Activated T-helper 17 cell treated with anti-CD3 and anti-CD28 coated beads, Interleukin-2, amount 50 U/mL, for 72 hours (primary cell): ENCODE results near the gene EGFLAM. TPM values are rescaled to one million over a fixed set of nuclear protein-coding genes. Genes with fewer than 3 reads are reported as not detected.

Experiments used
- ATAC-seq: fragments of 150-1000 bp; cut with Tn5 transposase; replicated peaks from 2 replicates; pipeline ENCODE4 v1.10.0; 2021; ENCODE audit warnings: mild to moderate bottlenecking, moderate library complexity
- H3K27ac Mint-ChIP-seq: one replicate; pipeline ENCODE4 v1.8.0; 2022; ENCODE audit warnings: mixed read lengths
- H3K27me3 Mint-ChIP-seq: one replicate; pipeline ENCODE4 v1.8.0; 2022; ENCODE audit warnings: mixed read lengths
- H3K36me3 Mint-ChIP-seq: one replicate; pipeline ENCODE4 v1.8.0; 2022; ENCODE audit warnings: low read depth, mild to moderate bottlenecking, mixed read lengths
- H3K4me1 Mint-ChIP-seq: one replicate; pipeline ENCODE4 v1.8.0; 2022; ENCODE audit warnings: mixed read lengths
- H3K4me3 Mint-ChIP-seq: one replicate; pipeline ENCODE4 v1.8.0; 2022; ENCODE audit warnings: mild to moderate bottlenecking, mixed read lengths
- H3K9me3 Mint-ChIP-seq: one replicate; pipeline ENCODE4 v1.8.0; 2022; ENCODE audit warnings: mixed read lengths
- total RNA-seq, 2 donors: library from RNA; stranded (reverse); gene quantifications; one replicate each; pipeline ENCODE4 v1.2.3, GENCODE V29; 2022

The EGFLAM gene
- total RNA-seq, 2 donors from 2014 or later: not detected

- Mint-ChIP-seq H3K36me3 (no peaks in the 10 kb centered on the region), H3K27me3 (peaks cover 26% of the 10 kb centered on the region), H3K4me3 (no peak overlapping the region), H3K9me3 (no peaks in the 10 kb centered on the region), H3K4me1 (no peaks in the 10 kb centered on the region), H3K27ac (no peak overlapping the region)
- ATAC-seq: no peak
Measured at GRCh38 chr5:38442247-38442573, 183.9 kb downstream of the EGFLAM start.

- no peak for ATAC-seq
- no peak overlapping the region for H3K4me3 Mint-ChIP-seq
- no peaks in the 10 kb centered on the region for H3K36me3 Mint-ChIP-seq
- H3K9me3 Mint-ChIP-seq: no peaks in the 10 kb centered on the region
- no peak overlapping the region for H3K27ac Mint-ChIP-seq
- no peaks in the 10 kb centered on the region for H3K4me1 Mint-ChIP-seq
- H3K27me3 Mint-ChIP-seq: peaks cover 26% of the 10 kb centered on the region
Measured at GRCh38 chr5:38443390-38443789, 185.0 kb downstream of the EGFLAM start.

- no peak overlapping the region for H3K27ac Mint-ChIP-seq
- H3K9me3 Mint-ChIP-seq: no peaks in the 10 kb centered on the region
- H3K27me3 Mint-ChIP-seq: peaks cover 34% of the 10 kb centered on the region
- ATAC-seq: no peak
- H3K36me3 Mint-ChIP-seq: no peaks in the 10 kb centered on the region
- no peaks in the 10 kb centered on the region for H3K4me1 Mint-ChIP-seq
- H3K4me3 Mint-ChIP-seq: no peak overlapping the region
Measured at GRCh38 chr5:38445374-38446028, 187.1 kb downstream of the EGFLAM start.

- H3K27me3 Mint-ChIP-seq: peaks cover 39% of the 10 kb centered on the region
- H3K9me3 Mint-ChIP-seq: no peaks in the 10 kb centered on the region
- H3K4me3 Mint-ChIP-seq: no peak overlapping the region
- H3K36me3 Mint-ChIP-seq: no peaks in the 10 kb centered on the region
- no peak for ATAC-seq
- no peak overlapping the region for H3K27ac Mint-ChIP-seq
- no peaks in the 10 kb centered on the region for H3K4me1 Mint-ChIP-seq
Measured at GRCh38 chr5:38446029-38446522, 187.7 kb downstream of the EGFLAM start.

- H3K27me3 Mint-ChIP-seq: peaks cover 37% of the 10 kb centered on the region
- no peak overlapping the region for H3K4me3 Mint-ChIP-seq
- H3K27ac Mint-ChIP-seq: no peak overlapping the region
- H3K36me3 Mint-ChIP-seq: no peaks in the 10 kb centered on the region
- no peaks in the 10 kb centered on the region for H3K4me1 Mint-ChIP-seq
- ATAC-seq: no peak
- H3K9me3 Mint-ChIP-seq: no peaks in the 10 kb centered on the region
Measured at GRCh38 chr5:38447056-38447455, 188.7 kb downstream of the EGFLAM start.

GRCh38 chr5:38447786-38448185 lies 189.4 kb downstream of the EGFLAM start:
- Mint-ChIP-seq H3K27me3 (peaks cover 44% of the 10 kb centered on the region), H3K9me3 (no peaks in the 10 kb centered on the region), H3K4me1 (no peaks in the 10 kb centered on the region), H3K36me3 (no peaks in the 10 kb centered on the region), H3K27ac (no peak overlapping the region), H3K4me3 (no peak overlapping the region)
- ATAC-seq: no peak

- ATAC-seq: no peak
- Mint-ChIP-seq H3K4me1 (peaks cover 5% of the 10 kb centered on the region), H3K9me3 (no peaks in the 10 kb centered on the region), H3K36me3 (no peaks in the 10 kb centered on the region), H3K27ac (no peak overlapping the region), H3K27me3 (peaks cover 45% of the 10 kb centered on the region), H3K4me3 (no peak overlapping the region)
Measured at GRCh38 chr5:38448568-38449350, 190.4 kb downstream of the EGFLAM start.

GRCh38 chr5:38450627-38451026 lies 192.3 kb downstream of the EGFLAM start:
- H3K4me1 Mint-ChIP-seq: peaks cover 8% of the 10 kb centered on the region
- H3K27me3 Mint-ChIP-seq: peaks cover 49% of the 10 kb centered on the region
- no peak for ATAC-seq
- no peaks in the 10 kb centered on the region for H3K36me3 Mint-ChIP-seq
- H3K27ac Mint-ChIP-seq: no peak overlapping the region
- no peak overlapping the region for H3K4me3 Mint-ChIP-seq
- no peaks in the 10 kb centered on the region for H3K9me3 Mint-ChIP-seq

- no peak for ATAC-seq
- Mint-ChIP-seq H3K27ac (no peak overlapping the region), H3K4me1 (peaks cover 8% of the 10 kb centered on the region), H3K27me3 (peaks cover 52% of the 10 kb centered on the region), H3K9me3 (no peaks in the 10 kb centered on the region), H3K36me3 (no peaks in the 10 kb centered on the region), H3K4me3 (no peak overlapping the region)
Measured at GRCh38 chr5:38451074-38451725, 192.8 kb downstream of the EGFLAM start.

- H3K9me3 Mint-ChIP-seq: no peaks in the 10 kb centered on the region
- no peak for ATAC-seq
- H3K27ac Mint-ChIP-seq: no peak overlapping the region
- no peaks in the 10 kb centered on the region for H3K36me3 Mint-ChIP-seq
- H3K27me3 Mint-ChIP-seq: peaks cover 50% of the 10 kb centered on the region
- peaks cover 8% of the 10 kb centered on the region for H3K4me1 Mint-ChIP-seq
- no peak overlapping the region for H3K4me3 Mint-ChIP-seq
Measured at GRCh38 chr5:38452201-38452600, 193.8 kb downstream of the EGFLAM start.

- no peaks in the 10 kb centered on the region for H3K36me3 Mint-ChIP-seq
- peak; percentile 88 for ATAC-seq
- peaks cover 53% of the 10 kb centered on the region for H3K27me3 Mint-ChIP-seq
- peak overlapping the region; percentile 32 for H3K4me3 Mint-ChIP-seq
- peak overlapping the region; percentile 11 for H3K27ac Mint-ChIP-seq
- no peaks in the 10 kb centered on the region for H3K9me3 Mint-ChIP-seq
- peaks cover 8% of the 10 kb centered on the region for H3K4me1 Mint-ChIP-seq
Measured at GRCh38 chr5:38453506-38453905, 195.1 kb downstream of the EGFLAM start.

- no peak for ATAC-seq
- no peaks in the 10 kb centered on the region for H3K36me3 Mint-ChIP-seq
- peaks cover 52% of the 10 kb centered on the region for H3K27me3 Mint-ChIP-seq
- H3K27ac Mint-ChIP-seq: peak overlapping the region; percentile 11
- H3K9me3 Mint-ChIP-seq: no peaks in the 10 kb centered on the region
- peak overlapping the region; percentile 32 for H3K4me3 Mint-ChIP-seq
- peaks cover 8% of the 10 kb centered on the region for H3K4me1 Mint-ChIP-seq
Measured at GRCh38 chr5:38453921-38454320, 195.6 kb downstream of the EGFLAM start.

GRCh38 chr5:38455796-38456330 lies 197.5 kb downstream of the EGFLAM start:
- no peaks in the 10 kb centered on the region for H3K36me3 Mint-ChIP-seq
- no peak for ATAC-seq

GRCh38 chr5:38456657-38457399 lies 198.5 kb downstream of the EGFLAM start:
- peaks cover 44% of the 10 kb centered on the region for H3K27me3 Mint-ChIP-seq
- H3K27ac Mint-ChIP-seq: no peak overlapping the region
- H3K36me3 Mint-ChIP-seq: no peaks in the 10 kb centered on the region
- H3K4me3 Mint-ChIP-seq: no peak overlapping the region
- H3K4me1 Mint-ChIP-seq: peaks cover 8% of the 10 kb centered on the region
- peaks cover 3% of the 10 kb centered on the region for H3K9me3 Mint-ChIP-seq
- no peak for ATAC-seq

More at GRCh38 chr5:38455796-38456330, 197.5 kb downstream of the EGFLAM start:
- Mint-ChIP-seq H3K9me3 (peaks cover 3% of the 10 kb centered on the region), H3K27me3 (peaks cover 47% of the 10 kb centered on the region), H3K4me3 (no peak overlapping the region), H3K27ac (no peak overlapping the region), H3K4me1 (peaks cover 8% of the 10 kb centered on the region)
